Measurements from ENCODE around the gene MOCS1. TPM values are rescaled to one million over a fixed set of nuclear protein-coding genes. Genes with fewer than 3 reads are reported as not detected.

MOCS1 gene
- total and polyA plus RNA-seq, 2 donors (not counting 1 experiment from before 2014, with no cell fraction given): 0.15 TPM; not detected in 1

GRCh38 chr6:39964530-39964929, 30.3 kb upstream of the MOCS1 start:
- intact Hi-C loops (cut with micrococcal nuclease): no loop called here
- DNase-seq (no peak), ATAC-seq (ENCODE audit: low read depth) (no peak)
- Histone ChIP-seq H3K79me2 (ENCODE audit: control insufficient read depth, insufficient read depth, low read length) (no peaks in the 10 kb centered on the region), H3K36me3 (replicated peaks in 1 of 2; ENCODE audit: control extremely low read depth in 1 of 2, control insufficient read depth in 1 of 2, extremely low read depth in 1 of 2, insufficient read depth in 2 of 2, low read length in 1 of 2) (no peaks in the 10 kb centered on the region), H3K4me1 (ENCODE audit: control insufficient read depth in 2 of 2, insufficient read depth in 2 of 2, low read length in 2 of 2) (no peaks in the 10 kb centered on the region), H3K27me3 (replicated peaks in 1 of 4; ENCODE audit: control extremely low read depth in 1 of 4, control insufficient read depth in 3 of 4, insufficient read depth in 4 of 4, low read length in 3 of 4) (peaks cover 0 to 6% (median 0%) of the 10 kb centered on the region in 4 experiments), H3K27ac (ENCODE audit: low read length in 2 of 2) (no peak overlapping the region), H2AFZ (ENCODE audit: insufficient read depth, low read depth, low read length, poor library complexity, severe bottlenecking) (no peak overlapping the region), H3K4me3 (ENCODE audit: control extremely low read depth in 1 of 5, extremely low read depth in 1 of 5, insufficient read depth in 1 of 5, low read depth in 2 of 5, low read length in 4 of 5) (no peak overlapping the region), H4K20me1 (ENCODE audit: control insufficient read depth, insufficient read depth, low read length, poor library complexity, severe bottlenecking) (no peaks in the 10 kb centered on the region), H3K9me3 (ENCODE audit: control extremely low read depth in 1 of 3, control insufficient read depth in 2 of 3, insufficient read depth in 1 of 3, low read length in 2 of 3) (peaks cover 0 to 3% (median 0%) of the 10 kb centered on the region in 3 donors), H3K9ac (ENCODE audit: low read length) (no peak overlapping the region), H3K4me2 (replicated peaks; ENCODE audit: low read depth, low read length, poor library complexity, severe bottlenecking) (no peak overlapping the region)
- ChIA-PET CTCF (no interaction called here), POLR2A (no interaction called here)
- H3K4me1 Mint-ChIP-seq: no peaks in the 10 kb centered on the region
- H3K27ac Mint-ChIP-seq: no peak overlapping the region
- H3K9me3 Mint-ChIP-seq (ENCODE audit: insufficient read depth): peaks cover 2% of the 10 kb centered on the region
- H3K4me3 Mint-ChIP-seq: no peak overlapping the region
- no CpG with 5 or more reads among the region's 2 CpGs for WGBS (ENCODE audit: insufficient coverage)
- TF ChIP-seq EZH2 (IDR thresholded peaks at IDR 0.05; ENCODE audit: borderline replicate concordance, insufficient read depth, low read depth, low read length, poor library complexity, severe bottlenecking): no peak
- TF ChIP-seq CTCF (IDR thresholded peaks at IDR 0.05): no peak
- H3K27me3 Mint-ChIP-seq: peaks cover 11% of the 10 kb centered on the region

- Histone ChIP-seq H3K9ac (ENCODE audit: low read length) (no peak overlapping the region), H2AFZ (ENCODE audit: insufficient read depth, low read depth, low read length, poor library complexity, severe bottlenecking) (no peak overlapping the region), H3K4me2 (replicated peaks; ENCODE audit: low read depth, low read length, poor library complexity, severe bottlenecking) (no peak overlapping the region), H4K20me1 (ENCODE audit: control insufficient read depth, insufficient read depth, low read length, poor library complexity, severe bottlenecking) (no peaks in the 10 kb centered on the region), H3K9me3 (ENCODE audit: control extremely low read depth in 1 of 3, control insufficient read depth in 2 of 3, insufficient read depth in 1 of 3, low read length in 2 of 3) (peaks cover 0 to 3% (median 0%) of the 10 kb centered on the region in 3 donors), H3K4me3 (ENCODE audit: control extremely low read depth in 1 of 5, extremely low read depth in 1 of 5, insufficient read depth in 1 of 5, low read depth in 2 of 5, low read length in 4 of 5) (no peak overlapping the region), H3K27ac (ENCODE audit: low read length in 2 of 2) (no peak overlapping the region), H3K27me3 (replicated peaks in 1 of 4; ENCODE audit: control extremely low read depth in 1 of 4, control insufficient read depth in 3 of 4, insufficient read depth in 4 of 4, low read length in 3 of 4) (peaks cover 0 to 6% (median 0%) of the 10 kb centered on the region in 4 experiments), H3K79me2 (ENCODE audit: control insufficient read depth, insufficient read depth, low read length) (no peaks in the 10 kb centered on the region), H3K4me1 (ENCODE audit: control insufficient read depth in 2 of 2, insufficient read depth in 2 of 2, low read length in 2 of 2) (no peaks in the 10 kb centered on the region), H3K36me3 (replicated peaks in 1 of 2; ENCODE audit: control extremely low read depth in 1 of 2, control insufficient read depth in 1 of 2, extremely low read depth in 1 of 2, insufficient read depth in 2 of 2, low read length in 1 of 2) (no peaks in the 10 kb centered on the region)
- Mint-ChIP-seq H3K27me3 (peaks cover 14% of the 10 kb centered on the region), H3K4me1 (no peaks in the 10 kb centered on the region), H3K4me3 (no peak overlapping the region), H3K27ac (no peak overlapping the region), H3K9me3 (ENCODE audit: insufficient read depth) (no peaks in the 10 kb centered on the region)
- ATAC-seq (ENCODE audit: low read depth) (no peak), DNase-seq (no peak)
- WGBS (ENCODE audit: insufficient coverage): 58% methylated on average over 3 of the region's 6 CpGs
- intact Hi-C loops (cut with micrococcal nuclease): no loop called here
- no peak for TF ChIP-seq CTCF (IDR thresholded peaks at IDR 0.05)
- POLR2A ChIA-PET: no interaction called here
- CTCF ChIA-PET: no interaction called here
Observed at GRCh38 chr6:39964094-39964493, 29.8 kb upstream of the MOCS1 start.

Measured in B cell (primary cell).